ENCODE measurements around the gene XAGE2.

- no peak for TF ChIP-seq CTCF (IDR thresholded peaks at IDR 0.05 in 4 of 5, conservative IDR thresholded peaks at IDR 0.05 in 1 of 5)
- no peak for TF ChIP-seq POLR2A (IDR thresholded peaks at IDR 0.05)
Measured at GRCh38 chrX:52352551-52352950, 16.3 kb upstream of the XAGE2 start.
